IPS-11a (cell line): ENCODE measurements around the gene DPP10.

Source experiments
- H3K4me3 ChIP-seq: one replicate; pipeline ENCODE4 v1.5.1; 2013; ENCODE audit warnings: low read depth, low read length, control low read depth

DPP10 gene

DNA sequence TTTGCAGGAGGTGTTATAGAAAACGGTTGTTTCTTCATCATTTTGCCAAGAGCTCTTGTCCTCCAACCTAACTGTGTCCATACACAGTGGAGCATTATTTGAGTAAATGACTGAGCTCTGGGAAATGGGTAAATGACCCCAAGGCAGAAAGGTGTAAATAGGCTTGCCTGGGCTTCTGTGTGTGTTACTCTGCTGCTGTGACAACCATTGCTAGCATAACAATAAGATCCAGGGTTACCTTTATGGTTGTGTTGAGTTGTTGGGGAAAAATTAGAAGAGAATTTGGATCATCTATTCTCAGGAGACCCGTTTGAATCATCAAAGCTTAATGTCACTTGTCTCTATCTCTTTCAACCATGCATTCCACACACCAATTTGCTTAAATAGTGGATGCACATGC, 672.7 kb downstream of the DPP10 start:
- H3K4me3 ChIP-seq = no peak overlapping the region

DNA sequence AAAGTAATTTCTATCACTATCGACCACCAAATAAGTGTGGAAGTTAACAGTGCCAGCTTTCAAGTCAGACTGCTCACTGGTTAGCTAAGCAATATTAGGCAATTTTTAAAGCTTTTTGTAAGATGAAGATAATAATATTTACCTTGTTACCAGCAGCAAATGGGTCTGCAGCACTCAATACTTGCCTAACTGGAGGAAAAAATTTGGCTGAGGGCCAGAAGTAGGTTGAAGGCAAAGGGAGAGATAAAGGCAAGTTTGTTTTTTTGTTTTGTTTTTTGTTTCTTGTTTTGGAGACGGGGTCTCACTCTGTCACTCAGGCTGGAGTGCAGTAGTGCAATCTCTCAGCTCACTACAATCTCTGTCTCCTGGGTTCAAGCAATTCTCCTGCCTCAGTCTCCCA, 675.9 kb downstream of the DPP10 start:
- no peak overlapping the region for H3K4me3 ChIP-seq

DNA sequence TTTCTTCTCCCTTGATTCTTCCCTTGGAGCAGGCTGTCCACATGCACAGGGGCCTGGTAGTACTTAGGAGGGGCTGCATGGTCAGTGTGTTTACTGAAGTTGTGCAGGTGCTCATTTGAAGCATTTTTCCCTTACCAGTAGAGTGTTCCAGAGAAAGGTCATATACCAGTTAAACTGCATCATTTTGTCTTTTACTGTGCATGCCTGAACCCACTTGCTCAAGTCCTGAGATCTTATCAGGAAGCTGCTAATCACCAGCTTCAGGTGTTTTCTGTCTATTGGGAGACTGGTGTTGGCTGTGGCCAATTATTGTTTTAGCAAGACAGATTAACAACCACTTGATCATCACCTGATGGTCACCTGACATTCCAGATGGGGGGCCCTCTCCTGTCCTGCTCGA, 676.6 kb downstream of the DPP10 start:
- H3K4me3 ChIP-seq = no peak overlapping the region

DNA sequence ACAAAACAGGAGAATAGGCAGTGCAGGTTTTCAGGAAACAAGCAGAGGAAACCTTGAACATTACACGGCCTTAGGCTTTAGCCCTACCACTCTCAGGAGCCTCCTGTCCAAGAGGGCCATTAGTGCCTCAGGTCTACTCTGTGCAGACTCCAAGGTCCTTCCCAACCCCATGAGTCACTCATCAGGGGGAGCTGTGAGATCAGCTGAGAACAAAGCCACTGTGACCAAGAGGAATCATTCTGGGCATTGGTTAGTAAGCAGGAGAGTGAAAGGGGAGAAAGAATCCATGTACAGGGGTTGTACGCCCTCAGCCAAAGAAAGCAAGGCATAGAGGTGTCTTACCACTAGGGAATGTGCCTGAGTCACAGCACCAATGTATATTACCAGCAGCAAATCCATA, 680.3 kb downstream of the DPP10 start:
- H3K4me3 ChIP-seq = no peak overlapping the region

DNA sequence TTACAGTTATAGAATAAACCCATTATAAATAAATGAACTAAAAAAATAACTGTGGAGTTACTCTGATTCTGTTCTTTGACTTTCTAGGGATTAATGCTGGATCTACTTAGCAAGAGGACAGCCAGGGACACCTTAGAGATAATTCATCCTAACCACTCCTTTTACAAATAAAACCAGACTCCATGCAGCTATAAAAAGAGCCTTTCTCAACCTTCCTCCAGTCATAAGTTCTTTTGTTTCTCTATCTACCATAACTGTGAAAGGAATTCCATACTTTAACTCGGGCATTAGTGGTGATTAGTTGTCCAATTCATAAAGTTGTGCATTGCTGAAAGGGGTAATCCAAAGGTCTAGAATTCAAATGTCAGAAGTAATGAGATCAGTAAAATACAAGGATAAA, 682.4 kb downstream of the DPP10 start:
- H3K4me3 ChIP-seq = no peak overlapping the region

DNA sequence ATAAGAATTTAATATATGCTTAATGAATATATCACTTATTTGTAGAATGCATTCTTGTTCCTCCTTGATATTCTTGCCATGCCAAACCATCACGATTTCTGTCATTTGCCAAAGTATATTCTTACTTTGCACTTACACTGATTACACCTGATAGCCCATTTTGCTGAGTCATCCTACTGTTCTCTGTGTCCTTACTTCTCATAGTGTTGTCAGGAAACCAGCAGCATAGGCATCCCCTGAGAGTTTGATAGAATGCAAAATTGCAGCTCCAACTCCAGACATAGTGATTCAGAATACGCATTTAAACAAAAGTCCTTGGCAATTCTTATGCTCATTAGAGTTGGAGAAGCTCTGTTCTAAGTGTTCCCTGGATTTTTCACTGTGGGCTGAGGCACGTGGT, 687.1 kb downstream of the DPP10 start:
- H3K4me3 ChIP-seq = no peak overlapping the region

DNA sequence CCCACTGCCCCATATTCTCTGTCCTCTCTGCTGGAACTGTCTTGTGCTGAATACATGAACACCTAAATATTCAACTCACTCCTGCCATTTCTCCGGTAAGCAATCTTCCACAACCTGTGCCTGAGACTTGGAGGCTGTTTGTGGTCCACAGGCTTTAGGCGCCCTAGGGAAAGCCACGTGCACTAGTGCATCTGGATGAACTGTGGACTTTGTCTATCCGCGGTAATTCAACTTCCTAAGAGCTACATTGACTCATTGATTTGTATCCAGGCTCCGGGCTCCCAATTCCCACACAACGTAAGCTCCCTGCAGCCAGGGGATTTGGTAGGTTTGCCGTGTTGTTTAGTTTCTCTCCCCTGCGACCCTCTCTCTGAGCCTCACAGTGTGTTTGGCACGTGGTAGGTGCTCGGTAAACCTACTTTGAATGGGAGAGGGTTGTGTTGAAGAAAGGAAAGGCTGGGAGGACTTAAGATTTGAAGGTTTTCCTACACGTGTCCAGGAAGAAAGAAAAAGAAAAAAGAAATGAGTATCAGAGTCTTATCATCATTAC, 718.2 kb downstream of the DPP10 start:
- H3K4me3 ChIP-seq = peak overlapping the region; percentile 43

DNA sequence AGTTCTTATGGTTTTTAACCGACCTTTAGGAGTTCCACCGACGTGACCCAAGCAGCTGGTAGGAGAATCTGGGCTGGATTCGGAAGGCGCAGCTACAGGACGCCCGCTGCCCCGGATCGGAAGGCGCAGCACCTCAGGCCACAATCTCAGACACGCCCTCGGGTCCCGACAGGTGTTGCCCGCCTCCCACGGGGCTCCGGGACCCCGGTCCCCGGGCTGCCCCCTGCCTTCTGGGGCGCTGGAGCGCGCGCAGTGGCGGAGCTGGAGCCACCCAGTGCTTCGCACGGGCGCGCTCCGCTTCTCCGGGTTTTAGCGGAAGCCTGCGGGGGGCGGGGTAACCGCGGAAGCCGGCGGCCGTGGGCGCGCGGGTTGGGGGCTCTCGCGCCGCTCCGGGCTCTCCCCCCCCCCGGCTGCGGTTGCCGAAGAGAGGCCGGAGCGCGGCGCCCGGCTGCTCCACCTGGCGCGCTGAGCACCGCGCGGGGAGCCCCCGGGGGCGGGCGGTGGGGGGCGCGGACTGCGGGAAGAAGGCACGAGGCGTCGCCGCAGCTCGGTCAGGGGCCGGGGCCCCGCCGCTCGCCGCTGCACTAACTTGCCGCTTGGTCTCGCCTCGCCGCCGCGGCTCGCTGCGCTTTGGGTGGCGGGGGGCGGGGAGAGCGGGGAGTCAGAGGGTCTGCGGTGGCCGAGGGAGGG, 718.8 kb downstream of the DPP10 start:
- peak overlapping the region; percentile 43 for H3K4me3 ChIP-seq

DNA sequence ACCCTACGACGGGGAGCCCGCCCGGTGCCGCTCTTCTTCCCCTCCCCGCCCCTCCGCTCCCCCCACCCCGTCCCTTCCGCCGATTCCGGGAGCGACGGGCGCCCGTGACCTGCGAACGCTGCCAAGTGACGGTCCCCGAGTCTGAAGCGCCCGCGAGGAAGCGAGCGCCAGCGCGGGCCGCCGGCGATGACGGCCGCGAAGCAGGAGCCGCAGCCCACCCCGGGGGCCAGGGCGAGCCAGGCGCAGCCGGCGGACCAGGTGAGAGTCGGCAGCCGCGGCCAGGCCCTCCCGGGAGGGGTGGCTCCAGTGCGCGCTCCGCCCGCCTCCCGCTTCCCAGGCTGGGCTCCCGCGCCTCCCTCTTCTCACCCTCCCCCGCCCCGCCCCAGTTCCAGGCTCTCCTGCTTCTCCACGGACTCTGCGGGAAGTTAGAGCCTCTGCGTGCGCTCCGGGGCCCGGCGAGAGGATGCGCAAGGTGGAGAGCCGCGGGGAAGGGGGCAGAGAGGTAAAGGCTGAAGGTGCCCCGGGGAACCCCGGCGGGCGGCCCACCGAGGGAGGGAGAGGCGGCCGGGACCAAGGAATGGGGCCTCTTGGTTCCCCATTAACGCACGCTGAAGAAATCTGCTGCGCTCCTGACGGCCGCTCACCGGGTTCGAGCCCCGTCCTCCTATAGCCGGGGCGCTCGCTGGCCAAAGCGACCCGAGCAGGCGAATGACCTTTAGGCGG, 719.5 kb downstream of the DPP10 start:
- peak overlapping the region; percentile 70 for H3K4me3 ChIP-seq

DNA sequence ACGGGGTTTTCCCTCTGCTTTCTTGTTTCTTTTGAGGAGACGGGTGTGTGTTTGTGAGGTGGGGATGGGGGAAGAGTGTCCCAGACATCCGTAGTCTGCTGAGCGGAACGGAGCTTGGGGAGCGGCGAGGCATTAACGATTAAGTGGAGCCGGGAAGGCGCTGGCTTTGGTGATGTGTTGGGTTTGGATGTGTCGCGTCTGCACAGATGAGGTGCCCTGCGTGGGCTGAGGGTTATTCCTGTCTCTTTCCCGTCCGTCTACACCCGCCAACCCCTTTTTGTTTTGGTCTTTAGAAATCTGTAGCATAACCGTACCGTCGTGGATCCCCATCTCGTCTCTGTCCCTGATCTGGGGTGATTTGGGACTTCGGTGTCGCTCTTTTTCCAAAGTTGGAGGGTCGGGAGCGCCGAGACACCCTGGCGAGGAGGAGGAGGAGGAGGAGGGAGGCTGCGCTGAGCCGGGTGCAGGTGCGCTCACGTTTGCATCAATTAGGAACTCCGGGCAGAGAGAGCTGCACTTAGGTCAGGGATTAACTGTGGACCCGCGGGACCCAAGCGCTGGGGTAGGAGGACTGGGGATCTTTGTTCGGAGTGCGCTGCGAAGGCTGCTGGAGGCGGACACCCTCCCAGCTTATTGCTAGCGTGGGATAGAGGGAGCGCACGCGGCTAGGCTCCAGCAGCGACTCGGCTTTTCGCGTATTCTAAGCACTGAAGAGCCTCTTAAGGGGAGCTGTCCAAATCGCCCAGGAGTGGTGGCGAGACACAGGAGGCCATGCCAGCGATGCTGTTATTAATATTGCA, 720.3 kb downstream of the DPP10 start:
- H3K4me3 ChIP-seq = peak overlapping the region; percentile 70

DNA sequence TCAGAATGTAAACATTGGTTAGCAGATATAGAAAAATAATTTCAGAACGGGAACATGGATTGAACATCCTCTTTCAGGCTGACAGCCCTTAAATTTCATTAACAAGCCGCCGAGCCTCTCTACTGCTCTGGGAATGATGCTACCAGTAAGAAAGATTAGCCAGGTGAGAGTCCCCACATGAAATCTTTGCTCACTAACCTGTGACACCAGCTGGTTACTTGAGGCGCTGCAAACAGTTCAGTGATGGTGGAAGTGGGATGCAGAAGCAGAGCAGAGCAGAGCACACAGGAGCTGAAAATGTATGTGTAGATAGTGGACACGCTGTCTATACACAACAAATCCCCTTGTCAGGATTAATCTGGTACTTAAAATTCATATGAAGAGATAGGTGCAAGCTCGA, 721.1 kb downstream of the DPP10 start:
- no peak overlapping the region for H3K4me3 ChIP-seq

DNA sequence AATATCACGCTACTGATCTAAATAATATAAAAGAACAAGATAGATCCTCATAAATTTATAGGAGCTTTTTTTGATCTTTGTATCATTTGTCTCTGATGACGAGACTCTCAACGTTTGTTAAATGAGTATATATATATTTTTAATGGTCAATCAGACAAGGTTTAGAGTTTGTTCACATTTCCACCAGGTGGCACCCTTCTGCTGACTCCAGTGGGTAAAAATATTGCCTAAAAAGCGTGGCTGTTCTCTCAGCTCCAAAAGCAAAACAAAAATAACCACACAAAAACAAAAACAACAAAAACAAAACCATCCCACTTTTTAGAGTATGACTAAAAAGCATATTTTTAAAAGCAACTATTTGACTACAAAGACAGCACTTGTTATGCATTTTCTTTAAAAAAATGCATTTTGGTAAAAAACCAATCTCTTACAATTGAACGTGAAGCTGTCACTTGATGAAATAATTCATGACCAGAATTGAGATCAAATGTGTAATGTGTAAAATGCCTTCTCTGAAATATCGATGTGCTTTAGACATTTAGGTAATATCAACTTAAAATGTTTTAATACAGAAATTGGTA, 723.2 kb downstream of the DPP10 start:
- no peak overlapping the region for H3K4me3 ChIP-seq

DNA sequence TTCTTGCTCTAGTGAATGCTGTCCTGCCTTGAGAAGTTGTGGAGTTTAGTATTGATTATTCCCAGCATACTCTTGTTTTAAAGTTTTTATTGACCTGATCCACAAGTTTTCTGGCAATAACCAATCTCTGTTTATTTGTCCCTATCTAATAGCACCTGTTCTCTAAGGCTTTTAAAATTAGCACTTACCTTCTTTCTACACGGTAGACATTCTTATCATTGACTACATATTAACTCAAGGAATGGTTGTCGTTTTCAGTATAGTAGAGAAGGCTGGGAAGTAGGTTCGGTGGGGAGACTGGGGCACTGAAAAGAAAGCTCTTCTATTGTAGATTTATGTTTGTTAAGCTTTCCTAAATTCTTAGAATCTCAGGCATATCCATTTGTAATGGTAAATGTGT, 726.0 kb downstream of the DPP10 start:
- no peak overlapping the region for H3K4me3 ChIP-seq

DNA sequence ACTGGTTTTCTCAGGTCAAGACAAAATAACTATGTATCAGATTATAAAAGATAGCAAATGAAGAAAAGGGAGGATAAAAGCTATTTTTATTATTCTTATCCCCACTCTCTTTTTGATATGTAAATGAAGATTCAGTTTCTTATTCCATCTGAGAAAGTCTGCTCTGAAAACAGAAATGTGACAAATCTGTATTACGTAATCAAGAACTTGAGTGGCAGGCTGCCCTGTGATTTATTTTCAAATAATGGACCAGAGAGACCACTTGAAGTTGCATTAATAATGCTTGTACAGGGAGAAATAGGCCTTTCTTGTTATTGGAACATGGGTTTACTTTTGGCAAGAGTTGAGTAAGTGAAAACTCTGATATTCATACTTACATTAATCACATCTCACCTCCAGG, 727.4 kb downstream of the DPP10 start:
- no peak overlapping the region for H3K4me3 ChIP-seq

DNA sequence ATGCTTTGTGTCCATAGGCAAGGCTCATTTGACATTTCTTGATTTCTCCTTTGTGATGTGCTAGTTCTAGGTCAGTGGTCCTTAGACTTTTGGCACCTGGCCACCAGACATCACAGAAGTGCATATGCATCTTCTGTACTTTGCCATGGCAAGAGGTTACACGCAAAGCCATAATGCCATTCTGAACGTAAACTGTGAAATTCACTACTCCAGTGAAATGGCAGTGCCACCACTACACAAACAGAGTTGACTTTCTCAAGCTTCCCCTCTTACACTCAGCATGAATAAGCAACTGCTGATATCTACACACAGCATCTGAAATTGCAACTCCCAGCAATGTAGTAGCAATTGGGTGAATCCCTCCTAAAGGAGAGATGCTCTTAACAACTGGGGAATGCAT, 729.3 kb downstream of the DPP10 start:
- no peak overlapping the region for H3K4me3 ChIP-seq

DNA sequence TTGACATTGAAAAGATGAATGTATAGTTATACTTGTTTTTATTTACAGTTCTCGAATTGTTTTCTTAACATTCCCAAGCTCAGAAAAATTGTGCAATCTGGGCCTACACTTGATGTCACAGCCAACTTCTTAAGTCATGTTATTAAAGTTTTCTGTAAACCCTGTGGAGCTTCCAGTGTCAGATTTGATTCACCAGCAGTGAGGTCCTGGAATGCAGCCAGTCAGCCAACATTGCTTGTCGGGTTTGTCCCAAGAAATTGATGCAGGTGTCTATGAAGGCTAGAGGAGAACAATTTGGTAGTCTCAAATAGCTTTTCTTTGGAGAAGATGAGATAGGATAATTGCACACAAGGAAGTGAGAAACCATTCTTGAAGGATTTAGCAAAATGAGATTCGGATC, 732.2 kb downstream of the DPP10 start:
- H3K4me3 ChIP-seq = no peak overlapping the region

DNA sequence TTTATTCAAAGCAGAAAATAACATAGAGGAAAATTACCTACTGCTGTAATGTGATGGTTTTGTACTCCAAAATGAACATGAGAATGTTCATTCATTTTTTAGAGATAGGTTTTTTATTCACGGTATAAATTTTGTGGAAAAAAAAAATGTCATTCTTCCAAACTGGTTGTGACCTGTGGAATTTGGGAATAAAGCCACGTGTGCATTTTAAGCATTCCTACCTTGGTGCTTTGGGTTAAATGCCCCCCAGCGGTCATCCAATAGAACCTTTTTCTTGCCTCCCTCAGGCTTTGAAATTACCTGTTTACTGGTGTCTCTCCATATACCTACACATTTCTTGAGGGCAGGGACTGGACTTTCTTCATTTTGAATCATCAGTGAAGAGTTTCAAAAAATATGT, 740.7 kb downstream of the DPP10 start:
- no peak overlapping the region for H3K4me3 ChIP-seq

DNA sequence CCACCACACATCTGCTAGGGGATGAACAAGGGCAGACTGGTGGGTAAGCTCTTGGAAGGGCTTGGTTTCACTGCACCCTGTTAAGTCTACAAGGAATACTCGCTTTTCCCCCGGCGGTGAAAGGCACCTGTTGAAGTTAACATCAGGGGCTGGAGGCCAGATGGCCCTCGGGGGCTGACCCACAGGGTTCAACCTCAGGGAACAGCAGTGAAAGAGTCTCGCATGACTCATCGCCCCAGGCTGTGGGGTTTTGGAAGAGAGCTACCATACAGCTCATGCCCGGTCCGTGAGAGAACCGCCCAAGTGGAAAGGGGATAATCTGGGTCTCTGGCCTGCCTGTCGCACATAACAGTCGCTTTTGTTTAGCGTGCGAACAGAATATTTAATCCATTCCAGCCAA, 748.0 kb downstream of the DPP10 start:
- no peak overlapping the region for H3K4me3 ChIP-seq

DNA sequence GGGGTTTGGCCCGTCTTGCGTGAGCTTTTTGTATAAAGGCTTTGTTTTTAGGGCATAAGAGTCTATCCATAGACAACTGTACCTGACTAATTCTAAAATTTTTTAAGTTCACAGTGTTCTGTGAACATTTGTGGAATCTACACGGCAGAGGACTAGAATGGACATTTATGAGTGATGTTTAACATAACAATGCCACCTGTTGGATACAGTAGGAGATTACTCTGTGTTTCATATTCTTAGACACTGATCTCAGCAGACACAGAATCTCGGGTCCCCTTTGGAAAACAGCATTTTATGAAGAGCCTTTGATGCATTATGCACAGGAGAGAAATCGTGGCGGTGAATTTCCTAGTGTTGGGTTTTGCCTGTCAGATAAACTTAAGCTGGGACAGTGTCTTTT, 752.2 kb downstream of the DPP10 start:
- no peak overlapping the region for H3K4me3 ChIP-seq

DNA sequence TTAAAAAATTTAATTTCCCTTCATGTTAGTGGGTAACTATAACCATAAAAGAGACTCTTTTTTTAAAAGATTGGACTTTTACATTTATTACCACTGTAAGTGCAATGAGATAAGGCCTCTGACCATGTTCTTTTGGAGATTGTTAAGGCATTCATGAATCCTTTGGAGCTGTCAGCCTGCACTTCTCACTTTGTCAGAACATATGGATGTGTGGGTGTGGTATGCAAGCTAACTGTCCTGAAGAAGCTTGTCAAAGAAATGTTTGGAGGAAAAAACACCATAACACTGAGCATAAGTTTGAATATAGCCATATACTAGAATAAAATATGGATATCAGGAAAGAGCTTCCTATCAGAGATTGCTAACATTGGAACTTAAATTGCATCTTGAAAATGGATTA, 754.1 kb downstream of the DPP10 start:
- H3K4me3 ChIP-seq = no peak overlapping the region

DNA sequence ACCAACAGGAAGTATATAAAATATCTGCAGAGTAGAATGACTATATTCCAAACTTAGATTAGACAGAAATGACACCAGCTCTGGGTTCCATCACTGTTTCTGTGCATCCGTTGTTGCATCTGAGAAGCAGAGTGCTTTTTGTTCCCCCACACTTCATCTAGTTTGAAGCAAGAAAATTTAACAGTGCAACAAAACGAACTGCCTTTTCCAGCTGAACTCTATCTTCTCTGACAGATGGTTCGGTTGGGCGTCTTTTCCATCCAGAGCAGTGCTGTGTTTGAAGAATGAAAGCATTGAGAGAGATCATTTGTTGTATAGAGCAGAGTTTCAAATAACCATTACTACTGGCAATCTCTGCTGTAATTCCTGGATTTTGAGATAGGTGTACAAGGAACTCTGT, 757.5 kb downstream of the DPP10 start:
- no peak overlapping the region for H3K4me3 ChIP-seq
